ENCODE data around the gene DDR2.

Gene DDR2

GRCh38 chr1:162823771-162824525, 191.7 kb downstream of the DDR2 start:
- peaks cover 9% of the 10 kb centered on the region for H3K4me1 ChIP-seq (ENCODE audit: insufficient read depth, low read length)
- no peak overlapping the region for H3K9ac ChIP-seq (ENCODE audit: low read length)
- no peak overlapping the region for H3K27ac ChIP-seq (ENCODE audit: low read depth, low read length)
- H3K27me3 ChIP-seq (ENCODE audit: control insufficient read depth in 1 of 2, insufficient read depth in 2 of 2, low read length in 2 of 2), result peaks cover 0 to 10% of the 10 kb centered on the region in 2 donors
- H3K4me3 ChIP-seq (ENCODE audit: low read depth in 1 of 2, low read length in 2 of 2), result no peak overlapping the region
- no peaks in the 10 kb centered on the region for H3K36me3 ChIP-seq (ENCODE audit: insufficient read depth, low read length)
- no peaks in the 10 kb centered on the region for H3K9me3 ChIP-seq (ENCODE audit: low read length)

GRCh38 chr1:162829268-162829667, 197.0 kb downstream of the DDR2 start:
- H3K27ac ChIP-seq (ENCODE audit: low read depth, low read length), result no peak overlapping the region
- H3K36me3 ChIP-seq (ENCODE audit: insufficient read depth, low read length), result no peaks in the 10 kb centered on the region
- no peak overlapping the region for H3K4me3 ChIP-seq (ENCODE audit: low read depth in 1 of 2, low read length in 2 of 2)
- no peaks in the 10 kb centered on the region for H3K27me3 ChIP-seq (ENCODE audit: control insufficient read depth in 1 of 2, insufficient read depth in 2 of 2, low read length in 2 of 2)
- H3K9ac ChIP-seq (ENCODE audit: low read length), result no peak overlapping the region
- no peaks in the 10 kb centered on the region for H3K9me3 ChIP-seq (ENCODE audit: low read length)
- H3K4me1 ChIP-seq (ENCODE audit: insufficient read depth, low read length), result no peaks in the 10 kb centered on the region

- no peaks in the 10 kb centered on the region for H3K27me3 ChIP-seq (ENCODE audit: control insufficient read depth in 1 of 2, insufficient read depth in 2 of 2, low read length in 2 of 2)
- H3K4me3 ChIP-seq (ENCODE audit: low read depth in 1 of 2, low read length in 2 of 2), result no peak overlapping the region
- no peaks in the 10 kb centered on the region for H3K4me1 ChIP-seq (ENCODE audit: insufficient read depth, low read length)
- no peak overlapping the region for H3K27ac ChIP-seq (ENCODE audit: low read depth, low read length)
- no peak overlapping the region for H3K9ac ChIP-seq (ENCODE audit: low read length)
- H3K36me3 ChIP-seq (ENCODE audit: insufficient read depth, low read length), result no peaks in the 10 kb centered on the region
- no peaks in the 10 kb centered on the region for H3K9me3 ChIP-seq (ENCODE audit: low read length)
These were observed 200.2 kb downstream of the DDR2 start for GRCh38 chr1:162832470-162832869.

GRCh38 chr1:162835157-162835899, 203.1 kb downstream of the DDR2 start:
- H3K4me3 ChIP-seq (ENCODE audit: low read depth in 1 of 2, low read length in 2 of 2), result no peak overlapping the region
- H3K9ac ChIP-seq (ENCODE audit: low read length), result no peak overlapping the region
- H3K27me3 ChIP-seq (ENCODE audit: control insufficient read depth in 1 of 2, insufficient read depth in 2 of 2, low read length in 2 of 2), result no peaks in the 10 kb centered on the region
- H3K27ac ChIP-seq (ENCODE audit: low read depth, low read length), result no peak overlapping the region
- no peaks in the 10 kb centered on the region for H3K4me1 ChIP-seq (ENCODE audit: insufficient read depth, low read length)
- H3K36me3 ChIP-seq (ENCODE audit: insufficient read depth, low read length), result no peaks in the 10 kb centered on the region
- H3K9me3 ChIP-seq (ENCODE audit: low read length), result no peaks in the 10 kb centered on the region

All from muscle layer of colon (tissue), 2 donors.